Progenitor cell of endocrine pancreas (in vitro differentiated cells): ENCODE data around the gene NXPH3. TPM values are rescaled to one million over a fixed set of nuclear protein-coding genes. Genes with fewer than 3 reads are reported as not detected.

ENCODE experiments used
- DNase-seq: peaks from one replicate; pipeline ENCODE4 v3.0.0; 2021; ENCODE audit warnings: low spot score; ENCODE audit not compliant: unreplicated experiment
- H3K27ac Mint-ChIP-seq: 2 replicates; pipeline ENCODE4 v1.8.0; 2021; ENCODE audit warnings: mild to moderate bottlenecking, moderate library complexity, mixed read lengths
- H3K27me3 Mint-ChIP-seq: 2 replicates; pipeline ENCODE4 v1.8.0; 2021; ENCODE audit warnings: mixed read lengths
- H3K36me3 Mint-ChIP-seq: 2 replicates; pipeline ENCODE4 v1.8.0; 2022; ENCODE audit warnings: mixed read lengths; ENCODE audit not compliant: insufficient read depth
- H3K4me1 Mint-ChIP-seq: 2 replicates; pipeline ENCODE4 v1.8.0; 2021; ENCODE audit warnings: low read depth, mixed read lengths
- H3K4me3 Mint-ChIP-seq: 2 replicates; pipeline ENCODE4 v1.8.0; 2021; ENCODE audit warnings: low read depth, mild to moderate bottlenecking, moderate library complexity, mixed read lengths
- H3K9me3 Mint-ChIP-seq: 2 replicates; pipeline ENCODE4 v1.8.0; 2021; ENCODE audit warnings: low read depth, mixed read lengths
- long read RNA-seq: library from polyadenylated mRNA; unstranded; transcript quantifications from one replicate; pipeline ENCODE4 v2.0.0, GENCODE V29; 2020
- total RNA-seq: library from RNA; stranded (reverse); gene quantifications from 2 replicates; pipeline ENCODE4 v1.2.1, GENCODE V29; 2021
- TF ChIP-seq, protein P1 (sequence below): fragments of 200-600 bp; sonication (generic); IDR thresholded peaks from one replicate; pipeline ENCODE4 v1.5.0; 2021; ENCODE audit warnings: antibody characterized with exemption, mild to moderate bottlenecking; ENCODE audit not compliant: unreplicated experiment

Gene NXPH3
- 0.20 and 0.38 TPM in 2 replicates for total RNA-seq
- long read RNA-seq: 0 reads

DNA sequence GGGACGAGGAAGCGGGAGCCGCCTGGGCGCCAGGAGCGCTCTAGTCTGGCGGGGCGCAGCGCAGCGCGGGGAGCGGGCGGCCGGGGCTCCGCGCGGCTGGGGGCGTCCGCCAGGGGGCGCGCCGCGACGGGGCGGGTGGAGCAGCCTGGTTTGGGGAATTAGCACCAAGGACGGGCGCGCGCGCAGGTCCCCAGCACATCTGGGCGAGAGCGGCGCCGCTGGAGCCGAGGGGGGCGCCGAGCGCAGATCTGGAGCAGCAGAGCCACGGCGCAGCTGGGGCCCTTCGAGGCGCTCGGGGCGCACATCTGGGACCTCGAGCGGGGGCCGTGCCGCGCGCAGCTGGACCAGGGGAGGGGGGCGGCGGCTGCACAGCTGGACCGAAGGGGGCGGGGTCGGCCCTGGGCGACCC lies at the start of gene NXPH3:
NXPH3 (plus strand) TSS at position 193 of the 409 bp plus-strand sequence. CDS start 349 bp downstream, outside the sequence.
- Mint-ChIP-seq H3K36me3 (no peaks in the 10 kb centered on the region), H3K9me3 (no peaks in the 10 kb centered on the region), H3K27me3 (peaks cover 71% of the 10 kb centered on the region), H3K4me3 (peak within 1 kb of the TSS; percentile 74), H3K4me1 (peaks cover 4% of the 10 kb centered on the region), H3K27ac (no peak within 1 kb of the TSS)
- peak; percentile 68 for DNase-seq
- TF ChIP-seq, protein P1, sequence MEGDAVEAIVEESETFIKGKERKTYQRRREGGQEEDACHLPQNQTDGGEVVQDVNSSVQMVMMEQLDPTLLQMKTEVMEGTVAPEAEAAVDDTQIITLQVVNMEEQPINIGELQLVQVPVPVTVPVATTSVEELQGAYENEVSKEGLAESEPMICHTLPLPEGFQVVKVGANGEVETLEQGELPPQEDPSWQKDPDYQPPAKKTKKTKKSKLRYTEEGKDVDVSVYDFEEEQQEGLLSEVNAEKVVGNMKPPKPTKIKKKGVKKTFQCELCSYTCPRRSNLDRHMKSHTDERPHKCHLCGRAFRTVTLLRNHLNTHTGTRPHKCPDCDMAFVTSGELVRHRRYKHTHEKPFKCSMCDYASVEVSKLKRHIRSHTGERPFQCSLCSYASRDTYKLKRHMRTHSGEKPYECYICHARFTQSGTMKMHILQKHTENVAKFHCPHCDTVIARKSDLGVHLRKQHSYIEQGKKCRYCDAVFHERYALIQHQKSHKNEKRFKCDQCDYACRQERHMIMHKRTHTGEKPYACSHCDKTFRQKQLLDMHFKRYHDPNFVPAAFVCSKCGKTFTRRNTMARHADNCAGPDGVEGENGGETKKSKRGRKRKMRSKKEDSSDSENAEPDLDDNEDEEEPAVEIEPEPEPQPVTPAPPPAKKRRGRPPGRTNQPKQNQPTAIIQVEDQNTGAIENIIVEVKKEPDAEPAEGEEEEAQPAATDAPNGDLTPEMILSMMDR: peak; percentile 70

DNA sequence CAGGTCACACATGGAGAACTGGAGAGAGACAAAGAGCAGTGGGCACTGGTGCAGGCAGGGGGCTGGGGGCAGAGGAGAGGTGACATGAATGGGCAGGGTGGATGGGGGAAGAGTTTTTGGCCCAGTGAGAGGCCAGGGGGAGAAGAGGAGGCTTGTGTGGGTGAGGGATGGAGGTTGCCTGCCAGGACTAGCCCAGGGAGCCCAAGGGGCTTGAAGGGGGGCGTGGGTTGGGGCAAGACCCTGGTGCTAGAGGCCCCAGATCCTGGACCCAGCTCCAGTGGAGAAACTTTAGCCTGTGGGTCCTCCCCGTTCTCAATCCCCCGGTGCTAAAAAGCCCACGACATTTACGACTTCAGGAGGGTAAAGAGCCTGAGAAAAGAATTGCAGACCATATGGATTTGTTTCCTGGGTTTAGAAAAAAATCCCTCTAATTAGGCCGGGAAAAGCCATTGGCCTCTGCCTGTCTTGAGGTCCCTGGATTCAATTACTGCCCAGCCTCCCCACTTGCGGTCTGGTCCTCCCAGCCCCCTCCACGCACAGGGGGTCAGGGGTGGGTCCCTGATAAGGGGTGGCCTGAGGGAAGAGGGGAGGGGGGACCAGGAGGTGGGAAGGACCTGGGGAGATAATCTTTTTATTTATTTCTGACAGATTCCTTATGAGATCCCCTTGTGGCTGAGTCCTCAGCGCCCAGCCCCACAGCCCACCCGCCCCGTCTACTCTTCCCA lies 47.6 kb upstream of the NXPH3 start:
- TF ChIP-seq, protein P1: no peak
- DNase-seq: no peak
- Mint-ChIP-seq H3K4me1 (no peaks in the 10 kb centered on the region), H3K27me3 (peaks cover 17% of the 10 kb centered on the region), H3K4me3 (no peak overlapping the region), H3K27ac (no peak overlapping the region), H3K9me3 (no peaks in the 10 kb centered on the region), H3K36me3 (no peaks in the 10 kb centered on the region)

DNA sequence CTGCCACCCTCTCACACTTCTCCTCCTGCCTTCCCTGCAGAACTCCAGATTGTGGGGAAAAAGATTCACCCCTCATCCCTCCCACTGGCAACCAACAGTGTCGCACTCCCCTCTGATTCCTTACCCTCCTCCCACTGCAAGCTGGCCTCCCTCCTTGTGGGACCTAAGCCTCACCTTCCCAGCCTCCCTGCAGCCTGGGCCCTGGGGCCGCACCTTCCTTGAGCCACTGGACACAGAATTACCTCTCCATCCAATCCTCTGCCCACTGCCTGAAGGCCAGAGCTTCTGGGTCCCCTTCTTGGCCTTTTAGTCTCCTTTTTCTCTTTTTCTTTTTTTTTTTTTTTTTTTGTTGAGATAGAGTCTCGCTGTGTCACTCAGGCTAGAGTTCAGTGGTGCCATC lies 46.7 kb upstream of the NXPH3 start:
- TF ChIP-seq, protein P1: no peak
- Mint-ChIP-seq H3K4me3 (no peak overlapping the region), H3K27ac (no peak overlapping the region), H3K36me3 (no peaks in the 10 kb centered on the region), H3K4me1 (no peaks in the 10 kb centered on the region), H3K9me3 (no peaks in the 10 kb centered on the region), H3K27me3 (peaks cover 17% of the 10 kb centered on the region)
- DNase-seq: no peak

DNA sequence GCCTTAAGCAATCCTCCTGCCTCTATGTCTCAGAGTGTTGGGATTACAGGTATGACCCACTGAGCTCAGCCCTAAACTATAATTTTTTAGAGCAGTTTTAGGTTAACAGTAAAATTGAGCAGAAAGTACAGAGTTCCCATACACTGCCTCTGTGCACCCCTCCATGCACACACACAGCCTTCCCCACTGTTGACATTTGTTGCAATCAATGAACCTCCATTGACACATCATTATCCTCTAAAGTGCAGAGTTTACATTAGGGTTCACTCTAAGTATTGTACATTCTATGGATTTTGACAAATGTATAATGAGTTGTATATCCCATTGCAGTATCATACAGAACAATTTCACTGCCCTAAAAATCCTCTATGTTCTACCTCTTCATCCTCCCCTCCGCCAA lies 45.6 kb upstream of the NXPH3 start:
- Mint-ChIP-seq H3K36me3 (no peaks in the 10 kb centered on the region), H3K9me3 (no peaks in the 10 kb centered on the region), H3K27ac (no peak overlapping the region), H3K27me3 (peaks cover 20% of the 10 kb centered on the region), H3K4me1 (no peaks in the 10 kb centered on the region), H3K4me3 (no peak overlapping the region)
- TF ChIP-seq, protein P1: no peak
- DNase-seq: no peak

DNA sequence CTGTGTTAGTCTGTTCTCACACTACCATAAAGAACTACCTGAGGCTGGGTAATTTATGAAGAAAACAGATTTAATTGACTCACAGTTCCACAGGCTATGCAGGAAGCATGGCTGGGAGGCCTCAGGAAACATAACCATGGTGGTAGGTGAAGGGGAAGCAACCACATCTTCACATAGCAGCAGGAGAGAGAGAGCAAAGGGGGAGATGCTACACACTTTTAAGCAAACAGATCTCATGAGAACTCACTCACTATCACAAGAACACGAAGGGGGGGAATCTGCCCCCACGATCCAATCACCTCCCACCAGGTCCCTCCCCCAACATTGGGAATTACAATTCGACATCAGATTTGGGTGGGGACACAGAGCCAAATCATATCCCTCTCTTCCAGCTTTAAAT lies 31.8 kb upstream of the NXPH3 start:
- H3K9me3 Mint-ChIP-seq: no peaks in the 10 kb centered on the region
- no peaks in the 10 kb centered on the region for H3K36me3 Mint-ChIP-seq
- no peak overlapping the region for H3K27ac Mint-ChIP-seq
- H3K4me3 Mint-ChIP-seq: no peak overlapping the region
- H3K27me3 Mint-ChIP-seq: peaks cover 25% of the 10 kb centered on the region
- TF ChIP-seq, protein P1: no peak
- no peaks in the 10 kb centered on the region for H3K4me1 Mint-ChIP-seq
- DNase-seq: no peak
